CD4-positive, CD25-positive, alpha-beta regulatory T cell (primary cell): ENCODE measurements around the gene PIK3R5. TPM values are rescaled to one million over a fixed set of nuclear protein-coding genes. Genes with fewer than 3 reads are reported as not detected.
"Not testable (repeated sequence)": the region's sequence is repeated elsewhere in the genome, so short reads cannot be mapped to it uniquely, and the experiment has no call there.

Experiments used
- ATAC-seq, 2 donors: fragments of 150-1000 bp; cut with Tn5 transposase; one replicate each; pipeline ENCODE4 v1.10.0; 2021; ENCODE audit warnings: low read depth in 2 of 2, moderate number of reproducible peaks in 2 of 2, moderate library complexity in 1 of 2
- DNase-seq, 3 donors: peaks; one replicate each; pipeline versions ENCODE4 v3.0.0 to v3.0.0-alpha.2; 2012 to 2022; ENCODE audit warnings: mixed read lengths in 1 of 3
- H3K27ac ChIP-seq: one replicate; pipeline ENCODE4 v1.7.0; 2013; ENCODE audit warnings: mild to moderate bottlenecking, low read length; ENCODE audit not compliant: insufficient read depth, poor library complexity, severe bottlenecking
- H3K27me3 ChIP-seq: one replicate; pipeline ENCODE4 v1.7.0; 2013; ENCODE audit warnings: low read length; ENCODE audit not compliant: control insufficient read depth, insufficient read depth
- H3K36me3 ChIP-seq: one replicate; pipeline ENCODE4 v1.7.0; 2013; ENCODE audit warnings: mild to moderate bottlenecking, low read length, moderate library complexity; ENCODE audit not compliant: control insufficient read depth, insufficient read depth
- H3K4me1 ChIP-seq: 2 replicates; pipeline ENCODE4 v1.7.0; 2013; ENCODE audit warnings: mild to moderate bottlenecking, low read length; ENCODE audit not compliant: insufficient read depth, control insufficient read depth, poor library complexity, severe bottlenecking
- H3K4me3 ChIP-seq: one replicate; pipeline ENCODE4 v1.7.0; 2013; ENCODE audit warnings: low read depth, mild to moderate bottlenecking, low read length, moderate library complexity
- H3K9me3 ChIP-seq, 2 experiments: 1 replicate in 1 of 2; 2 replicates in 1 of 2; pipeline ENCODE4 v1.7.0; 2013; ENCODE audit warnings: low read length in 2 of 2, mild to moderate bottlenecking in 1 of 2, moderate library complexity in 1 of 2; ENCODE audit not compliant: control insufficient read depth in 2 of 2
- H3K27ac Mint-ChIP-seq, 3 donors: one replicate each; pipeline ENCODE4 v1.8.0; 2020 to 2022; ENCODE audit warnings: mild to moderate bottlenecking in 3 of 3, mixed read lengths in 3 of 3, moderate library complexity in 2 of 3
- H3K27me3 Mint-ChIP-seq: one replicate; pipeline ENCODE4 v1.8.0; 2022; ENCODE audit warnings: mild to moderate bottlenecking, mixed read lengths
- H3K36me3 Mint-ChIP-seq: one replicate; pipeline ENCODE4 v1.8.0; 2020; ENCODE audit warnings: mixed read lengths
- H3K4me1 Mint-ChIP-seq, 4 donors: one replicate each; pipeline ENCODE4 v1.8.0; 2020 to 2022; ENCODE audit warnings: mixed read lengths in 4 of 4, mild to moderate bottlenecking in 1 of 4
- H3K4me3 Mint-ChIP-seq, 4 donors: one replicate each; pipeline ENCODE4 v1.8.0; 2020 to 2022; ENCODE audit warnings: mild to moderate bottlenecking in 4 of 4, mixed read lengths in 4 of 4, moderate library complexity in 3 of 4
- H3K9me3 Mint-ChIP-seq, 7 donors: one replicate each; pipeline ENCODE4 v1.8.0; 2020 to 2022; ENCODE audit warnings: mixed read lengths in 7 of 7, mild to moderate bottlenecking in 3 of 7, moderate library complexity in 2 of 7
- polyA plus RNA-seq, 4 donors: library from polyadenylated mRNA; unstranded; fragments of 300-500 nt; fragmentation: Illumina TruSeq; gene quantifications; one replicate each; pipeline ENCODE4 v1.2.3, GENCODE V29; 2021
- total RNA-seq: library from RNA; stranded (reverse); gene quantifications from one replicate; pipeline ENCODE4 v1.2.3, GENCODE V29; 2022

The PIK3R5 gene
- total and polyA plus RNA-seq, 5 donors from 2014 or later, result 34.8 to 275 (median 37.5) TPM

DNA sequence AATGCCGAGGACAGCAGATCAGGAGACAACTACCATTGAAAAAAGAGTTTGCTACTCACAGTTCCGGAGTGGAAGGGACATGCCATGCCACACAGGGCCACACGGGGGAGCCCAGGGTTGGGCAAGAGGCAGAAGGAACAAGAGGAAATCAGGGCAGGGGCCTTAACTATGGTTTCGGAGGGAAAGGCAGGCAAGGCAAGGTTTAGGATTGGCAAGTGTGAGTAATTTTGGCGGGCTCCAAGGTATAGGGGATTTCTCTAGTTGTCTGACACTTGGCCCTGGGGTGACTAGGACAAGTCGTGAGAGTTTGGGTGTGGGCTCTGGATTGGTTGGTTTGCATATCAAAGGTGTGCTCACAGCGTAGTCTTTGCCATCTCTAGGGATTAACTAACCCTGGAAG lies 28.8 kb upstream of the PIK3R5 start:
- no peak overlapping the region for H3K27ac ChIP-seq
- Mint-ChIP-seq H3K36me3 (no peaks in the 10 kb centered on the region), H3K27me3 (peaks cover 24% of the 10 kb centered on the region), H3K27ac (peak overlapping the region in 2 of 3 donors; percentile 13 to 31), H3K9me3 (peaks cover 0 to 4% (median 0%) of the 10 kb centered on the region in 7 donors), H3K4me3 (peak overlapping the region in 1 of 4 donors; percentile 49), H3K4me1 (peaks cover 2 to 13% (median 7%) of the 10 kb centered on the region in 4 donors)
- peak; percentile 52 to 72 for ATAC-seq
- H3K36me3 ChIP-seq, result no peaks in the 10 kb centered on the region
- no peaks in the 10 kb centered on the region for H3K27me3 ChIP-seq
- peak in 2 of 3 donors; percentile 45 to 57 for DNase-seq
- no peaks in the 10 kb centered on the region for H3K9me3 ChIP-seq
- peaks cover 3% of the 10 kb centered on the region for H3K4me1 ChIP-seq
- H3K4me3 ChIP-seq, result no peak overlapping the region

DNA sequence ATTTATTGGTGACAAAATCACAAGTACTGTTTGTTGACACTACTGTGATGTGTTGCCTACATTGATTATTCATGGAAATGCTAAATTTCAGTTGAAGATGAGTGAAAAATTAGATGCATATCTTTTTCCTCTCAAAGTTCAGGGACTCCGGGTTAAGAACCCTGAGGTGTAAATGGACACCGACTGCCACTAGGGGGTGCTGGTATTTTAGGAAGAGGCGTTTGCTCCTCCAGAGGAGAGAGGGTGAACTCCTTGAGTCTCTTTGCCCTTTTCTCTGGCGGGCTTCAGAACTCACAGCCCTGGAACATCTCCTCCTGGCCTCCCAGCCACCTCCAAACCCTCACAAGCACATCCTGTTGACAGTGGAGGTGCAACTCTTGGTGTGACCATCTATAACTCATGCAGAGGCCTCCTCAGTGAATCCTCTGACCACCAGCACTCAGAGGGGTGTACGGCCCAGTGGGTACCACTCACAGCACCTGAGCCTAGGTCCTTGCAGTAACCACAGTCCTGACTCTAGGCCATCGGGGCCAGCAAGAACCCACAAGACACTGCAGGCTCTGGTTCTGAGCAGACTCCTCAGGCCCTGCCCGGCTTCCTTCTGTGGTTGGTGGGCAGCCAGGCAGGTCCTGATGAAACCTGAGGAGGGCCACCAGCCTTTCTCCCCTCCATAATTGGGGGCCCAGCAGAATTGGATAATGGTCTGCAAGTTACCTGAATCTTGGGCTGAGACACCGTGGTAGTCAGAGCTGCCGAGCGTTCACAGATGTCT lies 26.2 kb upstream of the PIK3R5 start:
- Mint-ChIP-seq H3K36me3 (no peaks in the 10 kb centered on the region), H3K9me3 (peaks cover 0 to 4% (median 0%) of the 10 kb centered on the region in 7 donors), H3K27me3 (peaks cover 15% of the 10 kb centered on the region), H3K4me1 (peaks cover 2 to 10% (median 4%) of the 10 kb centered on the region in 4 donors), H3K27ac (peak overlapping the region in 1 of 3 donors; percentile 25), H3K4me3 (no peak overlapping the region)
- no peaks in the 10 kb centered on the region for H3K27me3 ChIP-seq
- no peaks in the 10 kb centered on the region for H3K9me3 ChIP-seq
- H3K4me1 ChIP-seq, result peaks cover 3% of the 10 kb centered on the region
- H3K27ac ChIP-seq, result no peak overlapping the region
- DNase-seq, result peak; percentile 36 to 75 (median 47)
- no peak overlapping the region for H3K4me3 ChIP-seq
- ATAC-seq, result peak in 1 of 2 donors; percentile 34
- no peaks in the 10 kb centered on the region for H3K36me3 ChIP-seq

DNA sequence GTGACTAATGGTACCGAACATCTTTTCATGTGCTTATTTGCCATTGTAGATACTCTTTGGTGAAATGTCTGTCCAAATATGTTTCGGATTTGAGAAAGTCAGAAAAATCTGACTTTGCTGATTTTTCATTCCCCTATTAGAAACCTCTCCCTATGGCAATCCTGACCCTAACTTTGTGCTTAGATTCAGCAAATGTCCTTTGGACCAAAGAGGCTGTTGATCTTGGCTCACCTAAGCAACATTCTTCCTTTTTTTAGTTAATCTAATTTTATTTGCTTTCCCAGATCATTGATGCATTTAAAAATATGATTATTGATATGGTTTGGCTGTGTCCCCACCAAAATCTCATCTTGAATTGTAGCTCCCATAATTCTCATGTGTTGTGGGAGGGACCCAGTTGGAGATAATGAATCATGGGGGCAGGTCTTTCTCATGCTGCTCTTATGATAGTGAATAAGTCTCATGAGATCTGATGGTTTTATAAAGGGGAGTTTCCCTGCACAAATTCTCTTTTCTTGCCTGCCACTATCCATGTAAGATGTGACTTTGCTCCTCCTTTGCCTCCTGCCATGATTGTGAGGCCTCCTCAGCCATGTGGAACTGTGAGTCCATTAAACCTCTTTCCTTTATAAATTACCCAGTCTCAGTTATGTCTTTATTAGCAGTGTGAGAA lies 22.9 kb upstream of the PIK3R5 start:
- H3K27ac Mint-ChIP-seq, result peak overlapping the region in 1 of 3 donors; percentile 69
- H3K36me3 ChIP-seq, H3K27ac ChIP-seq, H3K9me3 ChIP-seq, H3K36me3 Mint-ChIP-seq, H3K9me3 Mint-ChIP-seq, H3K4me3 ChIP-seq, DNase-seq, H3K27me3 ChIP-seq, ATAC-seq, H3K4me1 ChIP-seq, H3K4me3 Mint-ChIP-seq: not testable (repeated sequence)
- H3K27me3 Mint-ChIP-seq, result peaks cover 19% of the 10 kb centered on the region
- peaks cover 3 to 19% (median 16%) of the 10 kb centered on the region in 4 donors for H3K4me1 Mint-ChIP-seq

DNA sequence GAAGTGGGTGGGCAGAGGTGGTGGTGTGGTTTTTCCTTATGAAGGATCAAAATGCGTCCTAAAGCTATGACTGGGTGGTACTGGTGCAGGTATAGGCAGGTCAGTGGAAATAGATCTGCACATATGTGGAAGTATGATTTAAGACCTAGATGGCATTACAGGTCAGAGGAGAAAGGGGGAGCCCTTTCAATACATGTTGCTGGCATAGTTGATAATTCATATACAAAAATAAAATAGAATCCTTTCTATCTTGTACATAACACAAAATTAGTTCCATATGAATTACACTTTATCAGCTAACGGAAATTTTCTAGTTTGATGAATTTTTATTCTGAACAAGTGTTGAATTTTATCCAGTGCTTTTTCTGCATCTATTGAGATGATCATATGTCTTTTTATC lies 20.8 kb upstream of the PIK3R5 start:
- peaks cover 3 to 5% of the 10 kb centered on the region in 2 experiments for H3K9me3 ChIP-seq
- DNase-seq (no peak), ATAC-seq (no peak)
- H3K27ac Mint-ChIP-seq, result peak overlapping the region in 1 of 3 donors; percentile 9
- peaks cover under 1% of the 10 kb centered on the region for H3K4me1 ChIP-seq
- H3K36me3 ChIP-seq, result no peaks in the 10 kb centered on the region
- H3K36me3 Mint-ChIP-seq, result peaks cover 3% of the 10 kb centered on the region
- H3K27ac ChIP-seq, result no peak overlapping the region
- no peaks in the 10 kb centered on the region for H3K27me3 ChIP-seq
- peaks cover 0 to 5% (median 1%) of the 10 kb centered on the region in 7 donors for H3K9me3 Mint-ChIP-seq
- peak overlapping the region in 1 of 4 donors; percentile 6 for H3K4me3 Mint-ChIP-seq
- peaks cover 17% of the 10 kb centered on the region for H3K27me3 Mint-ChIP-seq
- H3K4me3 ChIP-seq, result no peak overlapping the region
- H3K4me1 Mint-ChIP-seq, result peaks cover under 1 to 16% (median 14%) of the 10 kb centered on the region in 4 donors

DNA sequence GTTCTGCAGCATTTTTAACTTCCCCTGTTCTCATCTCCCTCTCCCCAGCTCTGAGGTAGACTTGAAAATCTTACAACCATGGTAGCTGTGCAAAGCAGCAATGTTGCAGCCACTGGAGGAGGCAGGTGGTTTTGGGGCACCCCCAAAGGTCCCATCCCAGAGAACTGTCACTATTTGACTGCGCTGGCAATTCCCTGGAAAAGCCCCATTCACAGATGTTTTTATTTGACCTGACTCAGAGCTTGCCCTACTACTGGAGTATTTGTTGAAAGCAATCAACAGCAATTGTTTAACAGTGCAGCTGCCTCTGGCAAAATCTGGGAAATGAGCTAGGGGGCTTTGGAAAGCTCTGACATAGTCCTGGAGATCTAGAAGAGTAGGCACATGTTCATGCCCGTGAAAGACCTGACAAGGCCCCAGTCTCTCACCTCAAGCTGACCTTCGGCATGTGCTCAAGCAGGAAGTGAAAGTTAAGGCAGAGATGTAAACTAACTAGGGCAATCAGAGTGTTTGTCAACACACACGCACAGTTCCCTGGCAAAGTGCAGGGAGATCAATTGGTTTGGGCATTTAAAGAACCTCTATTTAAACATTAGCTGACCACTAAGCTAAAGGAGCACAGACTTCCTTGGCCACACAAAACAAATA lies 19.7 kb upstream of the PIK3R5 start:
- Mint-ChIP-seq H3K27ac (peak overlapping the region in 2 of 3 donors; percentile 9 to 44), H3K27me3 (peaks cover 12% of the 10 kb centered on the region), H3K4me1 (peaks cover 0 to 16% (median 13%) of the 10 kb centered on the region in 4 donors), H3K9me3 (peaks cover 0 to 5% (median 0%) of the 10 kb centered on the region in 7 donors), H3K4me3 (no peak overlapping the region), H3K36me3 (peaks cover 3% of the 10 kb centered on the region)
- DNase-seq, result no peak
- peaks cover 3 to 5% of the 10 kb centered on the region in 2 experiments for H3K9me3 ChIP-seq
- no peaks in the 10 kb centered on the region for H3K27me3 ChIP-seq
- H3K36me3 ChIP-seq, result no peaks in the 10 kb centered on the region
- no peaks in the 10 kb centered on the region for H3K4me1 ChIP-seq
- H3K27ac ChIP-seq, result no peak overlapping the region
- no peak overlapping the region for H3K4me3 ChIP-seq
- no peak for ATAC-seq

DNA sequence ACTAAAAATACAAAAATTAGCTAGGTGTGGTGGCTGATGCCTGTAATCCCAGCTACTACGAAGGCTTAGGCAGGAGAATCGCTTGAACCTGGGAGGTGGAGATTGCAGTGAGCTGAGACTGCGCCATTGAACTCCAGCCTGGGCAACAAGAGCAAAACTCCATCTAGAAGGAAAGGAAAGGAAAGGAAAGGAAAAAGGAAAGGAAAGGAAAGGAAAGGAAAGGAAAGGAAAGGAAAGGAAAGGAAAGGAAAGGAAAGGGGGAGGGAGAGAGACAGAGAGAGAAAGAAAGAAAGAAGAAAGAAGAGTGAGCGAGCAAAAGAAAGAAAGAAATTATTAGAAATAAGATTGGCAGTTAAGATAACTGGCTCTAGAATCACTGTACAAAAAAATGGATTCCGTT lies 18.7 kb upstream of the PIK3R5 start:
- not testable (repeated sequence) for H3K27ac ChIP-seq, H3K36me3 Mint-ChIP-seq

DNA sequence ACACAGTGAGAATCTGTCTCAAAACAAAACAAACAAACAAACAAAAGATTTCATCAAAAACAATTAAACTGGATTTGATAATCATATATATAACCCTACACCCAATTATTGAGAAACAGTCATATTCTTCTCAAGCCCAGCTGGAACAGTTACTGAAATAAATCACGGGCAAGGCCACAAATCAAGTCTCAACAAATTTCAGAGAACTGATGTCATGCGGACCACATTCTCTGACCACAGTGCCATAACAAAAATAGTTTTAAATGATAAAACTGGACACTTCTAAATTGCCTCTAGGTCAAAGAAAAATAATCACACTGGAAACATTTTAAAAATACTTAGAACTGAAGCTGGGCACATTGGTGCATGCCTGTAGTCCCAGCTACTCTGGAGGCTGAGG lies 15.9 kb upstream of the PIK3R5 start:
- H3K4me3 Mint-ChIP-seq, result no peak overlapping the region
- H3K9me3 Mint-ChIP-seq, result peaks cover 0 to 5% (median 0%) of the 10 kb centered on the region in 7 donors
- peaks cover 3 to 16% (median 13%) of the 10 kb centered on the region in 4 donors for H3K4me1 Mint-ChIP-seq
- H3K27me3 Mint-ChIP-seq, result peaks cover 15% of the 10 kb centered on the region
- H3K36me3 Mint-ChIP-seq, result peaks cover 3% of the 10 kb centered on the region
- no peak overlapping the region for H3K27ac Mint-ChIP-seq
- Histone ChIP-seq H3K27me3 (no peaks in the 10 kb centered on the region), H3K36me3 (no peaks in the 10 kb centered on the region), H3K27ac (no peak overlapping the region), H3K9me3 (peaks cover 3 to 5% of the 10 kb centered on the region in 2 experiments), H3K4me3 (no peak overlapping the region), H3K4me1 (no peaks in the 10 kb centered on the region)
- ATAC-seq (no peak), DNase-seq (no peak)

More for the DNA sequence above, 18.7 kb upstream of the PIK3R5 start:
- not testable (repeated sequence) for DNase-seq, H3K9me3 Mint-ChIP-seq, H3K4me3 Mint-ChIP-seq, H3K36me3 ChIP-seq, H3K27ac Mint-ChIP-seq, H3K27me3 ChIP-seq, H3K4me1 ChIP-seq, ATAC-seq, H3K4me3 ChIP-seq, H3K9me3 ChIP-seq
- Mint-ChIP-seq H3K4me1 (peaks cover 3 to 16% (median 13%) of the 10 kb centered on the region in 4 donors), H3K27me3 (peaks cover 20% of the 10 kb centered on the region)
